ENCODE data around the gene UBN2.
A peak's percentile ranks its signal among the peaks of the same experiment; 100 is the strongest.

The UBN2 gene

DNA sequence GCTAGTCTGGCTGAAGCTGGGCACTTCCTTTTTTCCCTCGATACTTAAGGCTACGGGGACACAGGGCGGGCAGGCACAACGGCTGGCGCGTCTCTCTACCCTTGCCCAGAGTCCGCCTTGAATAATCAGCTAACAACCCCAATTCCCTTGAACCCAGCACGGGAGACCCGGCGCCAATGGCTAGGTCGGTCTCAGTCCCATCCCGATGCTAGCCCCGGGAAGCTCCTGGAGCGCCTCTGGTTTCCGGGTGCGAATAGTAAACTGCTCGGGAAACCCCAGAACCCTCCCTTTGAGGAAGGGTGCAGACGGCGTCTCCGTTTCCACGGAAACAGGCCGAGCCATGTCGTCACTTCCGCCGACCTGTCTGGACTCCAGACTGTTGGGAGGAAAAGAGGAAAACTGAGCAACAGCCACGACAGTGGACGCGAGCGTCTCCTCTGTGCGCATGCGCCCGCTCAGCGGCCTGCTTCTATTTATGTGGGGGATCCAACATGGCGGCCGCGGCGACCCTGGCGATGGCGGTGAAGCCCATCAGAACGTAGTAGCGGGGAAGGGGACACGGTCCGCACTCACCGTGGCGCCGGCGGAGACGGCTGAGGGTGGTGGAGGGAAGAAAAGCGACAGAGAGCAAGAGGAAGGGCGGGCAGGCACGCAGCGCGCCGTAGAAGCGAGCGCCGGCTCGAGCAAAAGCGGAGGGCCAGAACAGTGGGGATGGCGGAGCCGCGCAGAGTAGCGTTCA is at the start of gene UBN2 (continued):
- TF ChIP-seq HOXA7 (CRISPR knock-in tag; IDR thresholded peaks at IDR 0.05; ENCODE audit: borderline replicate concordance), result no peak
- TF ChIP-seq KLF10 (tag by site-specific recombination; IDR thresholded peaks at IDR 0.05), result no peak
- TF ChIP-seq, protein P1, sequence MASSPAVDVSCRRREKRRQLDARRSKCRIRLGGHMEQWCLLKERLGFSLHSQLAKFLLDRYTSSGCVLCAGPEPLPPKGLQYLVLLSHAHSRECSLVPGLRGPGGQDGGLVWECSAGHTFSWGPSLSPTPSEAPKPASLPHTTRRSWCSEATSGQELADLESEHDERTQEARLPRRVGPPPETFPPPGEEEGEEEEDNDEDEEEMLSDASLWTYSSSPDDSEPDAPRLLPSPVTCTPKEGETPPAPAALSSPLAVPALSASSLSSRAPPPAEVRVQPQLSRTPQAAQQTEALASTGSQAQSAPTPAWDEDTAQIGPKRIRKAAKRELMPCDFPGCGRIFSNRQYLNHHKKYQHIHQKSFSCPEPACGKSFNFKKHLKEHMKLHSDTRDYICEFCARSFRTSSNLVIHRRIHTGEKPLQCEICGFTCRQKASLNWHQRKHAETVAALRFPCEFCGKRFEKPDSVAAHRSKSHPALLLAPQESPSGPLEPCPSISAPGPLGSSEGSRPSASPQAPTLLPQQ (tag by site-specific recombination; IDR thresholded peaks at IDR 0.05), result peak; percentile 63
- no peak for TF ChIP-seq ZNF664 (tag by site-specific recombination; IDR thresholded peaks at IDR 0.05)
- TF ChIP-seq, protein P2, sequence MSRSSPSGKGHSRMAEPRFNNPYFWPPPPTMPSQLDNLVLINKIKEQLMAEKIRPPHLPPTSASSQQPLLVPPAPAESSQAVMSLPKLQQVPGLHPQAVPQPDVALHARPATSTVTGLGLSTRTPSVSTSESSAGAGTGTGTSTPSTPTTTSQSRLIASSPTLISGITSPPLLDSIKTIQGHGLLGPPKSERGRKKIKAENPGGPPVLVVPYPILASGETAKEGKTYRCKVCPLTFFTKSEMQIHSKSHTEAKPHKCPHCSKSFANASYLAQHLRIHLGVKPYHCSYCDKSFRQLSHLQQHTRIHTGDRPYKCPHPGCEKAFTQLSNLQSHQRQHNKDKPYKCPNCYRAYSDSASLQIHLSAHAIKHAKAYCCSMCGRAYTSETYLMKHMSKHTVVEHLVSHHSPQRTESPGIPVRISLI (tag by site-specific recombination; IDR thresholded peaks at IDR 0.05), result no peak
- TF ChIP-seq, protein P3, sequence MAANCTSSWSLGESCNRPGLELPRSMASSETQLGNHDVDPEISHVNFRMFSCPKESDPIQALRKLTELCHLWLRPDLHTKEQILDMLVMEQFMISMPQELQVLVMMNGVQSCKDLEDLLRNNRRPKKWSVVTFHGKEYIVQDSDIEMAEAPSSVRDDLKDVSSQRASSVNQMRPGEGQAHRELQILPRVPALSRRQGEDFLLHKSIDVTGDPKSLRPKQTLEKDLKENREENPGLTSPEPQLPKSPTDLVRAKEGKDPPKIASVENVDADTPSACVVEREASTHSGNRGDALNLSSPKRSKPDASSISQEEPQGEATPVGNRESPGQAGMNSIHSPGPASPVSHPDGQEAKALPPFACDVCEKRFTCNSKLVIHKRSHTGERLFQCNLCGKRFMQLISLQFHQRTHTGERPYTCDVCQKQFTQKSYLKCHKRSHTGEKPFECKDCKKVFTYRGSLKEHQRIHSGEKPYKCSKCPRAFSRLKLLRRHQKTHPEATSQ (tag by site-specific recombination; IDR thresholded peaks at IDR 0.05), result no peak
- TF ChIP-seq ZNF133 (tag by site-specific recombination; IDR thresholded peaks at IDR 0.05), result no peak
- no peak for TF ChIP-seq ZNF416 (tag by site-specific recombination; IDR thresholded peaks at IDR 0.05)
- TF ChIP-seq ZXDB (tag by site-specific recombination; IDR thresholded peaks at IDR 0.05), result peak; percentile 100
- TF ChIP-seq ZNF19 (tag by site-specific recombination; IDR thresholded peaks at IDR 0.05; ENCODE audit: low read depth), result no peak
- 0 out of 2 replicates have a peak, but pooled peaks have one; percentile 8 for TF ChIP-seq EGR2 (tag by site-specific recombination; IDR thresholded peaks at IDR 0.05; ENCODE audit: low read depth)
- TF ChIP-seq FEZF1 (tag by site-specific recombination; IDR thresholded peaks at IDR 0.05), result peak; percentile 45
- TF ChIP-seq ZNF548 (tag by site-specific recombination; IDR thresholded peaks at IDR 0.05), result no peak
- TF ChIP-seq, protein P4, sequence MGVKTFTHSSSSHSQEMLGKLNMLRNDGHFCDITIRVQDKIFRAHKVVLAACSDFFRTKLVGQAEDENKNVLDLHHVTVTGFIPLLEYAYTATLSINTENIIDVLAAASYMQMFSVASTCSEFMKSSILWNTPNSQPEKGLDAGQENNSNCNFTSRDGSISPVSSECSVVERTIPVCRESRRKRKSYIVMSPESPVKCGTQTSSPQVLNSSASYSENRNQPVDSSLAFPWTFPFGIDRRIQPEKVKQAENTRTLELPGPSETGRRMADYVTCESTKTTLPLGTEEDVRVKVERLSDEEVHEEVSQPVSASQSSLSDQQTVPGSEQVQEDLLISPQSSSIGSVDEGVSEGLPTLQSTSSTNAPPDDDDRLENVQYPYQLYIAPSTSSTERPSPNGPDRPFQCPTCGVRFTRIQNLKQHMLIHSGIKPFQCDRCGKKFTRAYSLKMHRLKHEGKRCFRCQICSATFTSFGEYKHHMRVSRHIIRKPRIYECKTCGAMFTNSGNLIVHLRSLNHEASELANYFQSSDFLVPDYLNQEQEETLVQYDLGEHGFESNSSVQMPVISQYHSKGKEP (tag by site-specific recombination; IDR thresholded peaks at IDR 0.05), result no peak
- peak; percentile 79 for TF ChIP-seq ZFP37 (tag by site-specific recombination; IDR thresholded peaks at IDR 0.05)
- TF ChIP-seq, protein P5, sequence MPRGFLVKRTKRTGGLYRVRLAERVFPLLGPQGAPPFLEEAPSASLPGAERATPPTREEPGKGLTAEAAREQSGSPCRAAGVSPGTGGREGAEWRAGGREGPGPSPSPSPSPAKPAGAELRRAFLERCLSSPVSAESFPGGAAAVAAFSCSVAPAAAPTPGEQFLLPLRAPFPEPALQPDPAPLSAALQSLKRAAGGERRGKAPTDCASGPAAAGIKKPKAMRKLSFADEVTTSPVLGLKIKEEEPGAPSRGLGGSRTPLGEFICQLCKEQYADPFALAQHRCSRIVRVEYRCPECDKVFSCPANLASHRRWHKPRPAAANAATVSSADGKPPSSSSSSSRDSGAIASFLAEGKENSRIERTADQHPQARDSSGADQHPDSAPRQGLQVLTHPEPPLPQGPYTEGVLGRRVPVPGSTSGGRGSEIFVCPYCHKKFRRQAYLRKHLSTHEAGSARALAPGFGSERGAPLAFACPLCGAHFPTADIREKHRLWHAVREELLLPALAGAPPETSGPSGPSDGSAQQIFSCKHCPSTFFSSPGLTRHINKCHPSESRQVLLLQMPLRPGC (tag by site-specific recombination; IDR thresholded peaks at IDR 0.05), result peak; percentile 52; the same call in 1 of the 2 replicates
- TF ChIP-seq ZNF394 (tag by site-specific recombination; IDR thresholded peaks at IDR 0.05; ENCODE audit: borderline replicate concordance), result peak; percentile 73; the same call in 1 of the 2 replicates
- TF ChIP-seq, protein P6, sequence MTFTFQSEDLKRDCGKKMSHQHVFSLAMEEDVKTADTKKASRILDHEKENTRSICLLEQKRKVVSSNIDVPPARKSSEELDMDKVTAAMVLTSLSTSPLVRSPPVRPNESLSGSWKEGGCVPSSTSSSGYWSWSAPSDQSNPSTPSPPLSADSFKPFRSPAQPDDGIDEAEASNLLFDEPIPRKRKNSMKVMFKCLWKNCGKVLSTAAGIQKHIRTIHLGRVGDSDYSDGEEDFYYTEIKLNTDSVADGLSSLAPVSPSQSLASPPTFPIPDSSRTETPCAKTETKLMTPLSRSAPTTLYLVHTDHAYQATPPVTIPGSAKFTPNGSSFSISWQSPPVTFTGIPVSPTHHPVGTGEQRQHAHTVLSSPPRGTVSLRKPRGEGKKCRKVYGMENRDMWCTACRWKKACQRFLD (tag by site-specific recombination; IDR thresholded peaks at IDR 0.05), result no peak
- peak; percentile 65 for TF ChIP-seq SP2 (tag by site-specific recombination; IDR thresholded peaks at IDR 0.05)
- TF ChIP-seq, protein P7, sequence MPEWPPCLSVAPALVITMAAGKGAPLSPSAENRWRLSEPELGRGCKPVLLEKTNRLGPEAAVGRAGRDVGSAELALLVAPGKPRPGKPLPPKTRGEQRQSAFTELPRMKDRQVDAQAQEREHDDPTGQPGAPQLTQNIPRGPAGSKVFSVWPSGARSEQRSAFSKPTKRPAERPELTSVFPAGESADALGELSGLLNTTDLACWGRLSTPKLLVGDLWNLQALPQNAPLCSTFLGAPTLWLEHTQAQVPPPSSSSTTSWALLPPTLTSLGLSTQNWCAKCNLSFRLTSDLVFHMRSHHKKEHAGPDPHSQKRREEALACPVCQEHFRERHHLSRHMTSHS (tag by site-specific recombination; IDR thresholded peaks at IDR 0.05), result no peak
- no peak for TF ChIP-seq ZNF223 (tag by site-specific recombination; IDR thresholded peaks at IDR 0.05)
- TF ChIP-seq ZNF473 (tag by site-specific recombination; IDR thresholded peaks at IDR 0.05), result no peak
- TF ChIP-seq ZNF561 (tag by site-specific recombination; IDR thresholded peaks at IDR 0.05; ENCODE audit: borderline replicate concordance), result no peak
- TF ChIP-seq ZNF174 (tag by site-specific recombination; IDR thresholded peaks at IDR 0.05), result no peak
- TF ChIP-seq ZFHX2 (tag by site-specific recombination; conservative IDR thresholded peaks at IDR 0.05), result 0 out of 2 replicates have a peak, but pooled peaks have one; percentile 5
- TF ChIP-seq ZNF558 (tag by site-specific recombination; IDR thresholded peaks at IDR 0.05), result no peak
- TF ChIP-seq ZFP3 (tag by site-specific recombination; IDR thresholded peaks at IDR 0.05; ENCODE audit: low read depth), result no peak
- TF ChIP-seq, protein P8, sequence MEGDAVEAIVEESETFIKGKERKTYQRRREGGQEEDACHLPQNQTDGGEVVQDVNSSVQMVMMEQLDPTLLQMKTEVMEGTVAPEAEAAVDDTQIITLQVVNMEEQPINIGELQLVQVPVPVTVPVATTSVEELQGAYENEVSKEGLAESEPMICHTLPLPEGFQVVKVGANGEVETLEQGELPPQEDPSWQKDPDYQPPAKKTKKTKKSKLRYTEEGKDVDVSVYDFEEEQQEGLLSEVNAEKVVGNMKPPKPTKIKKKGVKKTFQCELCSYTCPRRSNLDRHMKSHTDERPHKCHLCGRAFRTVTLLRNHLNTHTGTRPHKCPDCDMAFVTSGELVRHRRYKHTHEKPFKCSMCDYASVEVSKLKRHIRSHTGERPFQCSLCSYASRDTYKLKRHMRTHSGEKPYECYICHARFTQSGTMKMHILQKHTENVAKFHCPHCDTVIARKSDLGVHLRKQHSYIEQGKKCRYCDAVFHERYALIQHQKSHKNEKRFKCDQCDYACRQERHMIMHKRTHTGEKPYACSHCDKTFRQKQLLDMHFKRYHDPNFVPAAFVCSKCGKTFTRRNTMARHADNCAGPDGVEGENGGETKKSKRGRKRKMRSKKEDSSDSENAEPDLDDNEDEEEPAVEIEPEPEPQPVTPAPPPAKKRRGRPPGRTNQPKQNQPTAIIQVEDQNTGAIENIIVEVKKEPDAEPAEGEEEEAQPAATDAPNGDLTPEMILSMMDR (tag by site-specific recombination; IDR thresholded peaks at IDR 0.05), result no peak
